Measurements from ENCODE around the gene SYNDIG1L. TPM values are rescaled to one million over a fixed set of nuclear protein-coding genes. Genes with fewer than 3 reads are reported as not detected.

SYNDIG1L gene
- total RNA-seq, 3 donors from 2014 or later: 0.14 to 0.22 TPM; not detected in 1

DNA sequence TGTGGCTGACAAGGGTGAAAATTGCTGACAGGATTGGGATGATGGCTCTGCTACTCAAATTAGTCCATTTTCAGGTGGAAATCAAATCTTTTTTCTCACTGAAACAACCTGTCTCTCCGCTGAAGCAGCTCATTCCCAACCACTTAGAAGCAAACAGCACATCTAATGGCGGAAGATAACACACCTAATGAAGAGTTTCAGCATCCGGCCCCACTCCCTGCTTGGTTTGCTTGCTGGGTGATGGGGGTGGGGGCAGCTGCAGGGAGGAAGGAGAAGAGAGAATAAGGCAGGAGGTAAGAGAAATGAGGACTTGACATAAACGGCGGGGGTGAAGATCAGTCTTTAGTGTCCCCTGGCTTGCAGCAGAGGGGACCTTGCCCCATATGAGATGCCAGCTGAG is 4.0 kb downstream of the SYNDIG1L start:
- no peaks in the 10 kb centered on the region for H3K4me1 ChIP-seq (ENCODE audit: low read depth)
- H3K9me3 ChIP-seq: no peaks in the 10 kb centered on the region
- H3K4me3 ChIP-seq: no peak overlapping the region
- intact Hi-C loops (cut with DNase I, micrococcal nuclease): no loop called here
- DNase-seq (no peak), ATAC-seq (no peak)
- H3K36me3 ChIP-seq (ENCODE audit: low read depth): no peaks in the 10 kb centered on the region
- TF ChIP-seq, protein P1, sequence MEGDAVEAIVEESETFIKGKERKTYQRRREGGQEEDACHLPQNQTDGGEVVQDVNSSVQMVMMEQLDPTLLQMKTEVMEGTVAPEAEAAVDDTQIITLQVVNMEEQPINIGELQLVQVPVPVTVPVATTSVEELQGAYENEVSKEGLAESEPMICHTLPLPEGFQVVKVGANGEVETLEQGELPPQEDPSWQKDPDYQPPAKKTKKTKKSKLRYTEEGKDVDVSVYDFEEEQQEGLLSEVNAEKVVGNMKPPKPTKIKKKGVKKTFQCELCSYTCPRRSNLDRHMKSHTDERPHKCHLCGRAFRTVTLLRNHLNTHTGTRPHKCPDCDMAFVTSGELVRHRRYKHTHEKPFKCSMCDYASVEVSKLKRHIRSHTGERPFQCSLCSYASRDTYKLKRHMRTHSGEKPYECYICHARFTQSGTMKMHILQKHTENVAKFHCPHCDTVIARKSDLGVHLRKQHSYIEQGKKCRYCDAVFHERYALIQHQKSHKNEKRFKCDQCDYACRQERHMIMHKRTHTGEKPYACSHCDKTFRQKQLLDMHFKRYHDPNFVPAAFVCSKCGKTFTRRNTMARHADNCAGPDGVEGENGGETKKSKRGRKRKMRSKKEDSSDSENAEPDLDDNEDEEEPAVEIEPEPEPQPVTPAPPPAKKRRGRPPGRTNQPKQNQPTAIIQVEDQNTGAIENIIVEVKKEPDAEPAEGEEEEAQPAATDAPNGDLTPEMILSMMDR (IDR thresholded peaks at IDR 0.05): no peak

DNA sequence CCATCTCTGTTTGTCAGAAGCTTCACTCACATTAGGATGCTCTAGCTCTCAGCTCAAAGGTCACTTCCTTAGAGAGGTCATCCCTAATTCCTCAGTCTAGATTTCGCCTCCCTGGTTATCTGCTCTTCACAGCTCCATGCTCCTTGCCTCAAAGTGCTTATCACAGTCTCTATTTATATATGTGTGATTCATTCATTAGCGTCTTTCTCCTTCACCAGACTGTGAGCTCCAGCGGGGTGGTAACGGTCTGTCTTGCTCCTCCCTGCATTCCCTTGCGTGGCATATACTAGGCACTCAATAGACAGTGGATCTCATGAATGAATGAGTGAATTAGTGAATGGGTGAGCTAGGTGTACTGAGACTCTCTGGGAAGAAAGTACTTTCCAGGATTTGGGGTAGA is 6.9 kb downstream of the SYNDIG1L start:
- Histone ChIP-seq H3K4me1 (ENCODE audit: low read depth) (no peaks in the 10 kb centered on the region), H3K4me3 (no peak overlapping the region), H3K9me3 (no peaks in the 10 kb centered on the region), H3K36me3 (ENCODE audit: low read depth) (no peaks in the 10 kb centered on the region)
- ATAC-seq: no peak
- DNase-seq: no peak
- TF ChIP-seq, protein P1 (IDR thresholded peaks at IDR 0.05): no peak
- intact Hi-C loops (cut with DNase I, micrococcal nuclease): no loop called here

DNA sequence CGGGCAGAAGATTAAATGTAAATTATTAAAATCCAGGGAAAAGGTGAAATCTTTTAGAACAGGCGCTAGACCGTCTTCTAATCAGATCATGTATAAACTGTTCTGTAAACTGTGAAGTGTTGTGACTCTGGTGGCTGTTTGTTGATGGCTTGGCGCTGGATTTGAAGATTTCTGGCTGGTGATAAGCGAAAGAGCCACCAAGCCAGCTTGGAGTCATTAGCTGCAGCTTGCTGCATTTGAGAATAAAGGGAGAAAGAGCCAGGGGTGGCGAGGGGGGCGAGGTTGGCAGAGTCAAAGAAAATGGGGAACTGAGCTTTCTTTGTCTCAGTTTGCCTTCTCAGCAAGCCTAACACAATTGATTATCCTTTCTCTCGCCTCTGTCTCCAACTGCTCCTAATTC is 8.0 kb downstream of the SYNDIG1L start:
- Histone ChIP-seq H3K36me3 (ENCODE audit: low read depth) (no peaks in the 10 kb centered on the region), H3K4me1 (ENCODE audit: low read depth) (no peaks in the 10 kb centered on the region), H3K4me3 (no peak overlapping the region), H3K9me3 (no peaks in the 10 kb centered on the region)
- no peak for ATAC-seq
- intact Hi-C loops (cut with DNase I, micrococcal nuclease): no loop called here
- DNase-seq: no peak
- TF ChIP-seq, protein P1 (IDR thresholded peaks at IDR 0.05): no peak

DNA sequence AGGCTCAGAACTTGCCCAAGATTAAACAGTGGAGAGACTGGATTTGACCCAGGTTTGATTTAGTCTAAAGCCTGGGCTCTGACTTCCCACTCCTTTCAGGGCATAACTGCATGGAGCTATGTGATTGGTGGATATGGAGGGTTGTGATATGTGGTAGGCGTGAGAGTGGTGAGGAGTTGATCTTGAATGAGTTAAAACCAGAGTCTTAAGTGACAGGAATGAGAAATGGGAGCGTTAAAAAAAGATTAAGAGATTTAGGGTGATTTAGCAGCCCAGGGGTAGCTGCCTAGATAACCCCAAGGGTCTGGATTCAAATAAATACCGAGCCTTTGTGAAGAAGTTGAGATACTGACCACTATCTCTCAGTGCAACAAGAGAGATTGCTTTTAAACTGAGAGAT is 8.4 kb downstream of the SYNDIG1L start:
- ATAC-seq (no peak), DNase-seq (no peak)
- intact Hi-C loops (cut with DNase I, micrococcal nuclease): no loop called here

DNA sequence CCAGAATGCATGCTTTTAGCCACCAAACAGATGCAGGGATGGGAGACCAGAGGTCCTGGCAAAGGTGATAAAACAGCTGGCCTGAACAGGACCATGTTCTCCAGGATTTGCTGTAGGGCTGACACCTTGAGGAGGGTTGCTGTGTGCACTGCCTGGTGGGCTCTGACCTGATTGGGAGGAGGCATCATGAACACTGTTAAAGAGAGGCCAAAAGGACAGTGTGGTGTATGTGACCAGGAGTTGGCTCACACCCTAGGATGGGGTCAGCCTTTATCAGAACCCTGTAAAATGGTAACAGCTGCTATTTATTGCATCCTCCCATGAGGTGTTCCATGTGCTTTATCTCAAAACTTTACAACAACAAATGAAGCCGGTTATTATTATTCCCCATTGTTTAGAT is 8.8 kb downstream of the SYNDIG1L start:
- Histone ChIP-seq H3K4me3 (no peak overlapping the region), H3K9me3 (no peaks in the 10 kb centered on the region), H3K4me1 (ENCODE audit: low read depth) (no peaks in the 10 kb centered on the region), H3K36me3 (ENCODE audit: low read depth) (no peaks in the 10 kb centered on the region)
- DNase-seq (no peak), ATAC-seq (no peak)
- intact Hi-C loops (cut with DNase I, micrococcal nuclease): no loop called here
- TF ChIP-seq, protein P1 (IDR thresholded peaks at IDR 0.05): no peak

More for the DNA sequence above, 8.4 kb downstream of the SYNDIG1L start:
- Histone ChIP-seq H3K9me3 (no peaks in the 10 kb centered on the region), H3K36me3 (ENCODE audit: low read depth) (no peaks in the 10 kb centered on the region), H3K4me3 (no peak overlapping the region), H3K4me1 (ENCODE audit: low read depth) (no peaks in the 10 kb centered on the region)
- TF ChIP-seq, protein P1 (IDR thresholded peaks at IDR 0.05): no peak

DNA sequence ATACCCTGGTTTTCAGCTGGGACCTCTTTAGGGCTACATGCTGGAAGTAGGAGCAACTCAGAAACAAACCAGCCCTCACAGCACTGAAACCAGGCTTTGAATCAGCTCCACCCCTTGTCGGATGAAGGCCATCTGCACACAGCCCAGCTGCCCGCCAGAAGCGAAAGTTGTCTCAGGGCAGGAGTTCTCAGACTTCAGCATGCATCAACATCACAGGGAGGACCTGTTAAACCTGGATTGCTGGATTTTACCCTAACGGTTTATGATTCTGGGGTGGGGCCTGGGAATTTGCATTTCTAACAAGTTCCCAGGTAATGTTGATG is 10.9 kb downstream of the SYNDIG1L start:
- intact Hi-C loops (cut with DNase I, micrococcal nuclease): no loop called here
- ATAC-seq: no peak
- no peaks in the 10 kb centered on the region for H3K4me1 ChIP-seq (ENCODE audit: low read depth)
- TF ChIP-seq, protein P1 (IDR thresholded peaks at IDR 0.05): no peak
- no peaks in the 10 kb centered on the region for H3K9me3 ChIP-seq
- no peaks in the 10 kb centered on the region for H3K36me3 ChIP-seq (ENCODE audit: low read depth)
- DNase-seq: no peak
- no peak overlapping the region for H3K4me3 ChIP-seq
